GM18517 (cell line): ENCODE results near the gene TFF1.

Experiments
- ATAC-seq: cut with Tn5 transposase; IDR thresholded peaks from one replicate; pipeline ENCODE4 v1.9.1; 2021; ENCODE audit warnings: mild to moderate bottlenecking, moderate library complexity; ENCODE audit not compliant: unreplicated experiment

TFF1 gene

DNA sequence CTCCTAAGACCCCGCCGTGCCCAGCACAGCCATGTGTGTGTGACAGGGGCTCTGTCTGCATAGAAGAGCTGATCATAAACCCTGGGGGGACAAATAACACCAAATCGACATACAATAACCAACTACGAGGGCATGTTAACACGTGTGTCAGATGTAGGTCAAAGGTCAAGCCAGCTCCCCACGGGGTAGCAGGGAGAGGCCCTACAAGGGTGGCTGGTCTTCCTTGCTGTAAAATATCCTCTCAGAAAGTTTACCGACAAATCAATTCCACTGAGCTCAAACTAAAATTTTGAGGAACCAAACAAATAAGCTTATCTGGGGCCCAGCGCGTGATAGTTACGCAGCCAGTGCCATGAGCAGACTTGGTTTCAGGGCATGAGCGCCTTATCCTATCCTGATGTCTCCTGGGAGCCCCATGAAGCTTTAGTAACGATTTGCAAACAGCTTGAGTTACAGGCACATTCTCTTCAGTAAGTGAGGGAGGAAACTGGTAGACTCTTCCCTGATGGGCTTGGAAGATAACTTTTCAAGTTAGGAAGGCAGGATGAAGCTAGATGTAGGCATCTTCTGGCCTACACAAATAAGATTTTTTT, 32.2 kb upstream of the TFF1 start:
- no peak for ATAC-seq

- ATAC-seq, result no peak
Measured at GRCh38 chr21:42397746-42398394, 31.5 kb upstream of the TFF1 start.

DNA sequence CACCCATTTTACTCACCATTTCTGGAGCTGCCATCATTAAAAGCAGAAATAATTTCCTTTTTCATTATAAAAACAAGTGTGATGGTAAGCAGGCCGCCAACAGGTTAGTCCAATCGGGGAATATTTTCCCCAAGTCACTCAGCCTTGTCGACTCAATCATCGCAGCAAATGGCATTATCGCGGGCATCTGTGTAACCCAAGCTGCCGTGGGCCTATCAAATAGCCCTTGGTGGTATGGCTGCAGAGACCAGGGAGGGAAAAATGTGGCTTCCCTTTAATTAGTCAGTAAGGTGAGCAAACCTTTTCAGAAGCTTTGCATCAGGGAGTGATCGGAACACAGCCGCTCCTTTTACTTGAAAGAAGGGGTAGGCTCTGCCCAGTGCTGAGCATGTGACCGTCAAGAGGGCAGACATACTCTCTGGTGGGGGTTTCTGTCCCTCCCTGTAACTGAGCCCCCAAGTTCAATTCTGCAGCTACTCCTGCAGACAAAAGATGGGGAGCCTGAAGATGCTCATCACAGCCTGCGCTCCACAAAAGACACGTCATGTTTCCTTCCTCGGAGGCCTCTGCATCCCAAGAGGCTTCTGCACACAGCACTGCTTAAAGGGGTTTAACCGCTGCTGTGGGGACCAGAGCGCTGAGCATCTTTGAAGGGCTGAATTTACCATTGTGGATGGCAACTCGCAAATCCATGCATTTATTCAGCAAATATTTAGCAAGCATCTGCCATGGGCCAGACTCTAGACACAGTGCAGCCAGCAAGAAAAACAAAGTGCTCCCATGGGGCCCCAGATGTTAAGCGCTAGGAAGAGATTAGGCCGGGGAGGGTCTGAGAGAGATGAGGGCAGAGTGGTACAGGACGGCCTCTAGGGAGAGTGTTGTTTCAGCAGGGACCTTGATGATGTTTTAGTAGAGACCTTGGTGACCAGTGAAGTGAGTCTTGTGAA, 30.7 kb upstream of the TFF1 start:
- no peak for ATAC-seq

GRCh38 chr21:42395905-42396651, 29.7 kb upstream of the TFF1 start, which contains the start of gene TMPRSS3:
TMPRSS3 (minus strand) TSS chr21:42396052; CDS start chr21:42395417, 635 bp downstream.
- ATAC-seq, result no peak

- no peak for ATAC-seq
Measured at GRCh38 chr21:42395302-42395701, 29.0 kb upstream of the TFF1 start.

DNA sequence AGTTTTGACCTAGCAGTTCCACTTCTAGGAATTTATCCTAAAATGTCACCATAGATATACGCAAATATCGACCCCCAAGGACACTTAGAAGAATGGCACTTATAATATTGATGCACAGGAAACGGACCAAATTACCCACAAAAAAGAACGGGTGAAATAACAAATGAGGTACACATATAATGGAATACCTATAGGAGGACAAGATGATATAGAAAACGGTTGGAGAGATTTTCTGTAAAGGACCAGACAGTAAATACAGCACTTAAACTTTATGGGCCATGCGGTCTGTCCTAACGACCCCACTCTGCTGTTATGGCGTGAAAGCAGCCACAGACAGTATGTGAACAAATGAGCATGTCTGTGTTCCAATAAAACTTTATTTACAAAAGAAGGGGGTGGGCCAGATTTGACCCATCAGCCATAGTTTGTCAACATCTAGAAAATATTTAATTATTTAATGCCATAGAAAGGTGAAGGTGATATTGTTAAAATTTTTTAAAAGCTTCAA, 27.2 kb upstream of the TFF1 start:
- no peak for ATAC-seq

DNA sequence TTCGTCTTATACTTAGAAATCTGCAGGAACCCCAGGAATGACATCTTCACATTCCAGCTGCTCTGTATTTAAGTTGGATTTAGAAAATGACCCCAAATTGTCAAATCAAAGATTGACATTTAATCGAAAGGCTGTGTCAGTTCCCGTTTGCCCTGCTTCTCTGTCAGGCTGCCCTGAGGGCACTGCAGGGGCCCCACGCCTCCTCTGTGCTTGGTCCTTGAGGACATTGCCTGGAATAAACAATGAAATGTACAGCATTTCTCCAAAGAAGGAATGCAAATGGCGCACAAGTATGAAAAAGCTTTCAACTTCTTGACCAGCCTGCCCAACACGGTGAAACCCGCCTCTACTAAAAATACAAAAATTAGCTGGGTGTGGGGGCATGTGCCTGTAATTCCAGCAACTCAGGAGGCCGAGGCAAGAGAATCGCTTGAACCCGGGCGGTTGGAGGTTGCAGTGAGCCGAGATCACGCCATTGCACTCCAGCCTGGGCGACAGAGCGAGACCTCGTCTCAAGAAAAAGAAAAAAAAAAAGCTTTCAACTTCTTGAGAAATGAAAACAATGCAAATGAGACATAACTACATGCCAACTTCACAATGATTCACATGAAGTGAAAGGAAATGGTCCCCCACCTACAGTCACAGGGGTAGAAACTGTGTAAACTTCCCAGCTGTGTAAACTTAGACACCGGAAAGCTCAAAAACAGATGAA, 26.6 kb upstream of the TFF1 start:
- peak; percentile 68 for ATAC-seq

DNA sequence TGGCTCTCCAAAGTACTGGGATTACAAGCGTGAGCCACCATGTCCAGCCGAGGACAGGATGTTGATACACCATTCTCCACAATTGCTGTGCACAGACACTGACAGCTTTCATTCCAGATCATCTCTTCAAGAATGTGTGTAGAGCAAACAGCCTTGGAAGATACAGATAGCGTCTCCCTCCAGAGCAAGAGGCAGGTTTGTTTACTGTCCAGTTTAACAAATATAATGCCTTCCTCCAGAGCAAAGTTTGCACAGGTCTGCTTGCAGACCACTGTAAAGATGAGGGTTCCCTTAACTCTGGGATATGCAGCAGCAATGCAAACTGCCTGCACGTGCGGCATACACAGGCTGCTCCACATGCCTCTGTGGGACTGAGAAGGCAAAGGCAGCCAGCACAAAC, 25.0 kb upstream of the TFF1 start:
- ATAC-seq, result no peak

- no peak for ATAC-seq
Measured at GRCh38 chr21:42390696-42391095, 24.4 kb upstream of the TFF1 start.

GRCh38 chr21:42390193-42390592, 23.9 kb upstream of the TFF1 start:
- no peak for ATAC-seq

- no peak for ATAC-seq
Measured at GRCh38 chr21:42389449-42389835, 23.1 kb upstream of the TFF1 start.

- ATAC-seq, result no peak
Measured at GRCh38 chr21:42388740-42389448, 22.6 kb upstream of the TFF1 start.

- no peak for ATAC-seq
Measured at GRCh38 chr21:42387843-42388340, 21.6 kb upstream of the TFF1 start.

DNA sequence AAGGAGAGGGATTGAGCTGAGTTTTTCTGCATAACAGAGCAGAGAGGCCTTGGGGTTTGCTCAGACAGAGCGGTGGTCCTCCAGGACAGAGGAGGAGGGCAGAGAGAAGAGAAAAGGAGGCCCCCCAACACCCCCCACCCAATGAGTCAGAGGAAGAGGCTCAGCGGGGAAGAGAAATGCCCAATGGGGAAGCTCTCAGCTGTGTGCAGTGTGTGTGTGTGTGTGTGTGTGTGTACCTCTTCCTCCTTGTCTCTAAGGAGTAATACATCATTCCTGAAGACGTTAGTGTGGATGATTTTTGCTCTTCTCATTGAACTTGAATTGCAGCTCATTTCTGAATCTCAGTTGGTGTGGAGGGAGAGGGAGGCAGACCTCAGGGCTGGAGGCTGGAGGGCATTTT, 20.8 kb upstream of the TFF1 start:
- ATAC-seq, result no peak

DNA sequence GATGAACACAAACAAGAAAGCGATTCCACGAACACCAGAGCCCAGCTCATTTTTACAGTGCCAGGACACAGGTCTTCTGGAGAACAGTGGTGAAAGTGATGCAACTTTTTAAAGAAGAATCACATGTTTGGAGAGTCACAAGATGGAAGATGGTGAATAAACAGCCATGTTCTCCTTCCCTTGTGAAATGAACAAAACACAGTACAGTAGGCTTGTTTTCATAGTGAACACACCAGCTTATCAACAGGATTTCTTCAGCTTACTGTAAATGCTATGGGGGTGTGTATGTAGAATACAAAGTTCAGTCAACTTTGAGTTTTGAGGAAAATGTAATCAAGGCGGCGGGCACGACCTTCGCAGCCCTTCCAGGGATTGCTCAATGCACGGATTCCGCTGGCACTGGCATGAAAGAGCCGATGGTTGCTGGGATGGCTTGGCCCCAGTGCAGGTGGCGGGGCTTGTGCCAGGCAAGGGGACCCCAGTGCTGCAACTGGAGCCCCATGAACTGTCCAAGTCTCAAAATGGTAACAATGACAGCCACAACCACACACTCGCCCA, 19.8 kb upstream of the TFF1 start:
- ATAC-seq, result no peak

- no peak for ATAC-seq
Measured at GRCh38 chr21:42385619-42386018, 19.3 kb upstream of the TFF1 start.

DNA sequence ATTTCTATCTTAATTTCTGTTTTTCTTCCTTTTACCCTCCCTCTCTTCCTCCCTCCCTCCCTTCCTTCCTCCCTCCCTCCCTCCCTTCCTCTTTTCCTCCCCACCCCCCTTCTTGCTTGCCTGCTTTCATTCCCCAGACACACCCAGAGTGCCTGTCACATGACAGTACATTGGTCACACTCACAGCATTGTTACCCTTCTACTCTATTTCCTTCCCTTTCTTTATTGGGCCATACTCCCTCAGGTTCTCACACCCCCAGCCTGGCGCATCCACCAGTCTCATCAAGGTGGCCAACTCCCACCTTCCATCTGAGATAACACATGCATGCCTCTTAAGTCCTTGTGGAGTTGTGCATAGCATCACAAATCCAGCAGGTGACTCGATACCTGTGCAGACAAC, 18.7 kb upstream of the TFF1 start:
- ATAC-seq, result no peak

- ATAC-seq, result no peak
Measured at GRCh38 chr21:42384156-42384945, 18.0 kb upstream of the TFF1 start.
